MM.1S (cell line): Measurements from ENCODE around the gene EMSY.

ENCODE experiments used
- DNase-seq: peaks from one replicate; pipeline ENCODE4 v3.0.0-alpha.2; 2015
- H2AFZ ChIP-seq: fragments of 300-600 bp; sonication (generic); 2 replicates; pipeline ENCODE4 v1.6.0; 2016; ENCODE audit warnings: antibody characterized with exemption, low read length
- H3F3A ChIP-seq: fragments of 300-600 bp; sonication (generic); 2 replicates; pipeline ENCODE4 v1.6.1; 2016; ENCODE audit warnings: mild to moderate bottlenecking, antibody characterized with exemption, low read length, moderate library complexity, mixed read lengths; ENCODE audit not compliant: insufficient read depth
- H3K27ac ChIP-seq: fragments of 300-600 bp; sonication (generic); 2 replicates; pipeline ENCODE4 v1.5.1; 2016; ENCODE audit warnings: mild to moderate bottlenecking, low read length
- H3K27me3 ChIP-seq: fragments of 300-600 bp; sonication (generic); replicated peaks from 2 replicates; pipeline ENCODE4 v1.6.0; 2016; ENCODE audit warnings: low read length; ENCODE audit not compliant: insufficient read depth
- H3K36me3 ChIP-seq: fragments of 300-600 bp; sonication (generic); replicated peaks from 2 replicates; pipeline ENCODE4 v1.6.1; 2016; ENCODE audit warnings: mild to moderate bottlenecking, low read length, mixed read lengths; ENCODE audit not compliant: insufficient read depth
- H3K4me1 ChIP-seq: fragments of 300-600 bp; sonication (generic); 2 replicates; pipeline ENCODE4 v1.6.1; 2016; ENCODE audit warnings: low read length, mixed read lengths
- H3K4me2 ChIP-seq: fragments of 300-600 bp; sonication (generic); 2 replicates; pipeline ENCODE4 v1.6.0; 2016; ENCODE audit warnings: low read depth, low read length
- H3K4me3 ChIP-seq: fragments of 300-600 bp; sonication (generic); 2 replicates; pipeline ENCODE4 v1.5.1; 2016; ENCODE audit warnings: low read length, mixed read lengths
- H3K79me2 ChIP-seq: fragments of 300-600 bp; sonication (generic); 2 replicates; pipeline ENCODE4 v1.6.1; 2016; ENCODE audit warnings: mixed run types, low read length, mixed read lengths
- H3K9ac ChIP-seq: fragments of 300-600 bp; sonication (generic); 2 replicates; pipeline ENCODE4 v1.6.1; 2016; ENCODE audit warnings: low read length, mixed read lengths
- H3K9me2 ChIP-seq: fragments of 300-600 bp; sonication (generic); replicated peaks from 2 replicates; pipeline ENCODE4 v1.6.1; 2016; ENCODE audit warnings: mild to moderate bottlenecking, low read length, mixed read lengths; ENCODE audit not compliant: insufficient read depth
- H3K9me3 ChIP-seq: fragments of 300-600 bp; sonication (generic); replicated peaks from 2 replicates; pipeline ENCODE4 v1.6.1; 2016; ENCODE audit warnings: mild to moderate bottlenecking, low read length, mixed read lengths; ENCODE audit not compliant: insufficient read depth
- H4K20me1 ChIP-seq: fragments of 300-600 bp; sonication (generic); 2 replicates; pipeline ENCODE4 v1.6.1; 2016; ENCODE audit warnings: mild to moderate bottlenecking, low read length, moderate library complexity, mixed read lengths; ENCODE audit not compliant: insufficient read depth
- CTCF ChIP-seq: fragments of 300-600 bp; sonication (generic); IDR thresholded peaks from 2 replicates; pipeline ENCODE4 v1.5.1; 2016; ENCODE audit warnings: antibody characterized with exemption, low read length, mixed read lengths
- EZH2 ChIP-seq: fragments of 300-600 bp; sonication (generic); optimal IDR thresholded peaks from 2 replicates; pipeline ENCODE3; 2017; ENCODE audit warnings: low read depth, mild to moderate bottlenecking, antibody characterized with exemption, low read length, mixed read lengths
- EZH2phosphoT487 ChIP-seq: fragments of 300-600 bp; sonication (generic); IDR thresholded peaks from 2 replicates; pipeline ENCODE4 v1.6.1; 2018; ENCODE audit warnings: antibody characterized with exemption, low read length

The EMSY gene

GRCh38 chr11:76493626-76494539, 49.1 kb downstream of the EMSY start:
- Histone ChIP-seq H3F3A (no peaks in the 10 kb centered on the region), H3K36me3 (no peaks in the 10 kb centered on the region), H3K27me3 (no peaks in the 10 kb centered on the region), H3K9me2 (no peaks in the 10 kb centered on the region), H3K9ac (no peak overlapping the region), H3K4me2 (no peak overlapping the region), H3K4me3 (no peak overlapping the region), H3K4me1 (no peaks in the 10 kb centered on the region), H2AFZ (no peak overlapping the region), H3K79me2 (no peaks in the 10 kb centered on the region), H4K20me1 (no peaks in the 10 kb centered on the region), H3K27ac (no peak overlapping the region), H3K9me3 (no peaks in the 10 kb centered on the region)
- TF ChIP-seq CTCF (no peak), EZH2 (no peak), EZH2phosphoT487 (no peak)
- no peak for DNase-seq

- Histone ChIP-seq H3K9me2 (no peaks in the 10 kb centered on the region), H3K27ac (no peak overlapping the region), H4K20me1 (no peaks in the 10 kb centered on the region), H3K36me3 (no peaks in the 10 kb centered on the region), H3K9ac (no peak overlapping the region), H3K9me3 (no peaks in the 10 kb centered on the region), H3K4me3 (no peak overlapping the region), H2AFZ (no peak overlapping the region), H3F3A (no peaks in the 10 kb centered on the region), H3K79me2 (no peaks in the 10 kb centered on the region), H3K4me2 (no peak overlapping the region), H3K4me1 (no peaks in the 10 kb centered on the region), H3K27me3 (no peaks in the 10 kb centered on the region)
- TF ChIP-seq CTCF (no peak), EZH2 (no peak), EZH2phosphoT487 (no peak)
- DNase-seq, result no peak
Measured at GRCh38 chr11:76495019-76495418, 50.2 kb downstream of the EMSY start.

- H3K36me3 ChIP-seq, result no peaks in the 10 kb centered on the region
- TF ChIP-seq EZH2 (no peak), EZH2phosphoT487 (no peak), CTCF (no peak)
- no peaks in the 10 kb centered on the region for H3K9me3 ChIP-seq
Measured at GRCh38 chr11:76496174-76496573, 51.4 kb downstream of the EMSY start.

More at GRCh38 chr11:76496174-76496573, 51.4 kb downstream of the EMSY start:
- H2AFZ ChIP-seq, result no peak overlapping the region
- H3K4me1 ChIP-seq, result no peaks in the 10 kb centered on the region
- no peak for DNase-seq
- H3K4me2 ChIP-seq, result no peak overlapping the region
- H3K27ac ChIP-seq, result no peak overlapping the region
- no peak overlapping the region for H3K4me3 ChIP-seq
- no peak overlapping the region for H3K9ac ChIP-seq
- H3F3A ChIP-seq, result no peaks in the 10 kb centered on the region
- no peaks in the 10 kb centered on the region for H4K20me1 ChIP-seq
- no peaks in the 10 kb centered on the region for H3K27me3 ChIP-seq
- no peaks in the 10 kb centered on the region for H3K9me2 ChIP-seq
- no peaks in the 10 kb centered on the region for H3K79me2 ChIP-seq
